ELR (cell line): Measurements from ENCODE around the gene SLC16A8.

ENCODE experiments used
- DNase-seq: peaks from one replicate; pipeline ENCODE4 v3.0.0-alpha.2; 2015; ENCODE audit warnings: low read depth

The SLC16A8 gene

DNA sequence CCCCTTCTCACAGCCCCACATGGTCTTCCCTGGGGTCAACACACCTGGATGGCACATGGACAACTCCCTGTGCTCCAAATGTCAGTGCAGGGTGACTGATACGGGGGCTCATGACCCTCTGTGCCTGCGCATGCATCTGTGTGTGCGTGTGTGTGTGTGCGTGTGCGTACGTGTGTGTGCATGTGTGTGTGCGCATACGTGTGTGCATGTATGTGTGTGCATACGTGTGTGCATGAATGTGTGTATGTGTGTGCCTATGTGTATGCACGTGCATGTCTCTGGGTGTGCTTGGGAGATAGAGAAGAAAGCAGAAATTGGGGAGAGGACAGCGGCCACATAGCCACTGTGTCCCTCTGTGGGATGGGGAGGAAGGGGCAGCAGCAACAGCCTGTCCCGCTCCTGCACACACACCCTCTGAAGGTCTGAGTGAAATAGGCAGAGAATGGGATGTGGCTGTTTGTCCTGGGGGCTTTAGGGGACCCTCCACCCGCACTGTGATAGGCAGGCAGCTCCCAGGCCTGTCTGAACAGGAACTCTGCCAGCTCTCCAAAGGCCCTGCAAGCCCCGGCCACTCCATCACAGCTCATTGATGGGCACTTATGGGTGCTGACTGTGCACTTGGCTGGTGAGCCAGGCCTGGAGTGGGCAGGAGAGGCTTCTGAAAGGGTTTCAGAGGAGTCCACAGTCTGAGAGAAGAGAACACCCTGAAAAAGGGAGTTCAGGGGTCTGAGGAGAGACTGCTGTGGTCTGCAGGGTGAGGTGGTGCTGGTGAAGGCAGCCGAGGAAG is 55.4 kb downstream of the SLC16A8 start:
- DNase-seq, result no peak
